ENCODE results near the gene FOSB.

Gene FOSB

GRCh38 chr19:45442408-45442777 is 25.4 kb upstream of the FOSB start:
- no peak for DNase-seq (ENCODE audit: low read depth, low spot score)

- no peak for DNase-seq (ENCODE audit: low read depth, low spot score)
Measured at GRCh38 chr19:45442778-45443461, 24.9 kb upstream of the FOSB start.

GRCh38 chr19:45443462-45444317 is 24.1 kb upstream of the FOSB start:
- no peak for DNase-seq (ENCODE audit: low read depth, low spot score)

GRCh38 chr19:45444318-45445041 is 23.3 kb upstream of the FOSB start:
- DNase-seq (ENCODE audit: low read depth, low spot score) = peak; percentile 66

- no peak for DNase-seq (ENCODE audit: low read depth, low spot score)
Measured at GRCh38 chr19:45445139-45445538, 22.7 kb upstream of the FOSB start.

GRCh38 chr19:45446295-45446694 is 21.5 kb upstream of the FOSB start:
- DNase-seq (ENCODE audit: low read depth, low spot score) = no peak

GRCh38 chr19:45446944-45447343 is 20.9 kb upstream of the FOSB start:
- DNase-seq (ENCODE audit: low read depth, low spot score) = no peak

GRCh38 chr19:45448425-45448756 is 19.4 kb upstream of the FOSB start:
- DNase-seq (ENCODE audit: low read depth, low spot score) = no peak

GRCh38 chr19:45448887-45449299 is 18.9 kb upstream of the FOSB start:
- DNase-seq (ENCODE audit: low read depth, low spot score) = no peak

- no peak for DNase-seq (ENCODE audit: low read depth, low spot score)
Measured at GRCh38 chr19:45450012-45450333, 17.8 kb upstream of the FOSB start.

GRCh38 chr19:45451131-45451849 is 16.5 kb upstream of the FOSB start:
- no peak for DNase-seq (ENCODE audit: low read depth, low spot score)

- DNase-seq (ENCODE audit: low read depth, low spot score) = no peak
Measured at GRCh38 chr19:45451850-45452387, 15.9 kb upstream of the FOSB start.

- no peak for DNase-seq (ENCODE audit: low read depth, low spot score)
Measured at GRCh38 chr19:45455707-45456499, 11.9 kb upstream of the FOSB start.

GRCh38 chr19:45456500-45456815 is 11.3 kb upstream of the FOSB start:
- DNase-seq (ENCODE audit: low read depth, low spot score) = no peak

- DNase-seq (ENCODE audit: low read depth, low spot score) = no peak
Measured at GRCh38 chr19:45457776-45458175, 10.0 kb upstream of the FOSB start.

GRCh38 chr19:45460807-45461347 is 6.9 kb upstream of the FOSB start:
- DNase-seq (ENCODE audit: low read depth, low spot score) = no peak

GRCh38 chr19:45462174-45462573 is 5.6 kb upstream of the FOSB start:
- no peak for DNase-seq (ENCODE audit: low read depth, low spot score)

- DNase-seq (ENCODE audit: low read depth, low spot score) = no peak
Measured at GRCh38 chr19:45463241-45463640, 4.6 kb upstream of the FOSB start.

- no peak for DNase-seq (ENCODE audit: low read depth, low spot score)
Measured at GRCh38 chr19:45464274-45464673, 3.5 kb upstream of the FOSB start.

- DNase-seq (ENCODE audit: low read depth, low spot score) = no peak
Measured at GRCh38 chr19:45464852-45465441, 2.8 kb upstream of the FOSB start.

GRCh38 chr19:45467115-45467455 is 711 bp upstream of the FOSB start:
- DNase-seq (ENCODE audit: low read depth, low spot score) = no peak
